ENCODE results near the gene SYT1. TPM values are rescaled to one million over a fixed set of nuclear protein-coding genes. Genes with fewer than 3 reads are reported as not detected.

The SYT1 gene
- total and polyA plus RNA-seq, 2 donors (not counting 1 experiment from before 2014, with no cell fraction given), result 0.60 to 1.3 TPM

- intact Hi-C loops (cut with micrococcal nuclease), result no loop called here
- Histone ChIP-seq H3K36me3 (replicated peaks in 1 of 2; ENCODE audit: control extremely low read depth in 1 of 2, control insufficient read depth in 1 of 2, extremely low read depth in 1 of 2, insufficient read depth in 2 of 2, low read length in 1 of 2) (no peaks in the 10 kb centered on the region), H4K20me1 (ENCODE audit: control insufficient read depth, insufficient read depth, low read length, poor library complexity, severe bottlenecking) (no peaks in the 10 kb centered on the region), H3K27ac (ENCODE audit: low read length in 2 of 2) (no peak overlapping the region), H3K27me3 (replicated peaks in 1 of 4; ENCODE audit: control extremely low read depth in 1 of 4, control insufficient read depth in 3 of 4, insufficient read depth in 4 of 4, low read length in 3 of 4) (no peaks in the 10 kb centered on the region), H2AFZ (ENCODE audit: insufficient read depth, low read depth, low read length, poor library complexity, severe bottlenecking) (no peak overlapping the region), H3K4me1 (ENCODE audit: control insufficient read depth in 2 of 2, insufficient read depth in 2 of 2, low read length in 2 of 2) (no peaks in the 10 kb centered on the region), H3K9ac (ENCODE audit: low read length) (no peak overlapping the region), H3K4me3 (ENCODE audit: control extremely low read depth in 1 of 5, extremely low read depth in 1 of 5, insufficient read depth in 1 of 5, low read depth in 2 of 5, low read length in 4 of 5) (no peak overlapping the region), H3K9me3 (ENCODE audit: control extremely low read depth in 1 of 3, control insufficient read depth in 2 of 3, insufficient read depth in 1 of 3, low read length in 2 of 3) (no peaks in the 10 kb centered on the region), H3K4me2 (replicated peaks; ENCODE audit: low read depth, low read length, poor library complexity, severe bottlenecking) (no peak overlapping the region), H3K79me2 (ENCODE audit: control insufficient read depth, insufficient read depth, low read length) (no peaks in the 10 kb centered on the region)
- no peak for TF ChIP-seq EZH2 (IDR thresholded peaks at IDR 0.05; ENCODE audit: borderline replicate concordance, insufficient read depth, low read depth, low read length, poor library complexity, severe bottlenecking)
- TF ChIP-seq CTCF (IDR thresholded peaks at IDR 0.05), result no peak
- no peak for ATAC-seq (ENCODE audit: low read depth)
- Mint-ChIP-seq H3K4me3 (no peak overlapping the region), H3K4me1 (no peaks in the 10 kb centered on the region), H3K27ac (no peak overlapping the region), H3K9me3 (ENCODE audit: insufficient read depth) (no peaks in the 10 kb centered on the region), H3K27me3 (no peaks in the 10 kb centered on the region)
- CTCF ChIA-PET, result no interaction called here
- no peak for DNase-seq
- POLR2A ChIA-PET, result no interaction called here
Observed at GRCh38 chr12:79056775-79057174, 192.2 kb downstream of the SYT1 start.

GRCh38 chr12:79057540-79057939 is 193.0 kb downstream of the SYT1 start:
- Histone ChIP-seq H3K9ac (ENCODE audit: low read length) (no peak overlapping the region), H3K36me3 (replicated peaks in 1 of 2; ENCODE audit: control extremely low read depth in 1 of 2, control insufficient read depth in 1 of 2, extremely low read depth in 1 of 2, insufficient read depth in 2 of 2, low read length in 1 of 2) (no peaks in the 10 kb centered on the region), H3K4me1 (ENCODE audit: control insufficient read depth in 2 of 2, insufficient read depth in 2 of 2, low read length in 2 of 2) (no peaks in the 10 kb centered on the region), H3K4me3 (ENCODE audit: control extremely low read depth in 1 of 5, extremely low read depth in 1 of 5, insufficient read depth in 1 of 5, low read depth in 2 of 5, low read length in 4 of 5) (no peak overlapping the region), H3K27me3 (replicated peaks in 1 of 4; ENCODE audit: control extremely low read depth in 1 of 4, control insufficient read depth in 3 of 4, insufficient read depth in 4 of 4, low read length in 3 of 4) (no peaks in the 10 kb centered on the region), H3K9me3 (ENCODE audit: control extremely low read depth in 1 of 3, control insufficient read depth in 2 of 3, insufficient read depth in 1 of 3, low read length in 2 of 3) (no peaks in the 10 kb centered on the region), H4K20me1 (ENCODE audit: control insufficient read depth, insufficient read depth, low read length, poor library complexity, severe bottlenecking) (no peaks in the 10 kb centered on the region), H3K4me2 (replicated peaks; ENCODE audit: low read depth, low read length, poor library complexity, severe bottlenecking) (no peak overlapping the region), H3K27ac (ENCODE audit: low read length in 2 of 2) (no peak overlapping the region), H2AFZ (ENCODE audit: insufficient read depth, low read depth, low read length, poor library complexity, severe bottlenecking) (no peak overlapping the region), H3K79me2 (ENCODE audit: control insufficient read depth, insufficient read depth, low read length) (no peaks in the 10 kb centered on the region)
- no peaks in the 10 kb centered on the region for H3K9me3 Mint-ChIP-seq (ENCODE audit: insufficient read depth)
- intact Hi-C loops (cut with micrococcal nuclease), result no loop called here
- no peaks in the 10 kb centered on the region for H3K4me1 Mint-ChIP-seq
- POLR2A ChIA-PET, result no interaction called here
- no peaks in the 10 kb centered on the region for H3K27me3 Mint-ChIP-seq
- TF ChIP-seq CTCF (IDR thresholded peaks at IDR 0.05) (no peak), EZH2 (IDR thresholded peaks at IDR 0.05; ENCODE audit: borderline replicate concordance, insufficient read depth, low read depth, low read length, poor library complexity, severe bottlenecking) (no peak)
- H3K4me3 Mint-ChIP-seq, result no peak overlapping the region
- DNase-seq, result no peak
- CTCF ChIA-PET, result no interaction called here
- ATAC-seq (ENCODE audit: low read depth), result no peak
- no peak overlapping the region for H3K27ac Mint-ChIP-seq

Measured in B cell (primary cell).